Activated naive CD4-positive, alpha-beta T cell (primary cell): ENCODE measurements around the gene MARK4.
"Not testable (repeated sequence)": the region's sequence is repeated elsewhere in the genome, so short reads cannot be mapped to it uniquely, and the experiment has no call there.

Experiments used
- DNase-seq, 4 experiments: peaks; one replicate each; lab custom pipeline; 2025; lab: John Stamatoyannopoulos, UW

Gene MARK4

GRCh38 chr19:45244133-45244794 lies 6.8 kb upstream of the MARK4 start:
- no peak for DNase-seq

- DNase-seq, result no peak
These were observed 5.7 kb upstream of the MARK4 start, which contains the start of gene EXOC3L2 for GRCh38 chr19:45245334-45245787. Gene EXOC3L2 (minus strand): TSS chr19:45245407. CDS start chr19:45239045, 6,362 bp downstream.

- no peak for DNase-seq
These were observed 5.2 kb upstream of the MARK4 start for GRCh38 chr19:45245826-45246225.

GRCh38 chr19:45247136-45247535 lies 3.9 kb upstream of the MARK4 start:
- DNase-seq, result no peak

GRCh38 chr19:45249261-45250033 lies 1.6 kb upstream of the MARK4 start:
- no peak for DNase-seq

- no peak for DNase-seq
These were observed 747 bp upstream of the MARK4 start for GRCh38 chr19:45250216-45250831.

GRCh38 chr19:45251452-45252354 lies 632 bp downstream of the MARK4 start:
- DNase-seq, result no peak

- DNase-seq, result no peak
These were observed 2.4 kb downstream of the MARK4 start for GRCh38 chr19:45253396-45254027.

GRCh38 chr19:45254044-45254531 lies 3.0 kb downstream of the MARK4 start:
- no peak for DNase-seq

- DNase-seq, result no peak
These were observed 4.6 kb downstream of the MARK4 start for GRCh38 chr19:45255611-45256157.

- DNase-seq, result no peak
These were observed 5.8 kb downstream of the MARK4 start for GRCh38 chr19:45256836-45257235.

- no peak for DNase-seq
These were observed 7.8 kb downstream of the MARK4 start for GRCh38 chr19:45258862-45259261.

GRCh38 chr19:45262570-45262969 lies 11.5 kb downstream of the MARK4 start:
- DNase-seq, result no peak

GRCh38 chr19:45263013-45263412 lies 11.9 kb downstream of the MARK4 start:
- no peak for DNase-seq

- DNase-seq, result no peak
These were observed 13.8 kb downstream of the MARK4 start for GRCh38 chr19:45264781-45265317.

GRCh38 chr19:45265375-45265774 lies 14.3 kb downstream of the MARK4 start:
- DNase-seq, result no peak

- DNase-seq, result no peak
These were observed 16.2 kb downstream of the MARK4 start for GRCh38 chr19:45267296-45267695.

- not testable (repeated sequence) for DNase-seq
These were observed 18.9 kb downstream of the MARK4 start for GRCh38 chr19:45269939-45270338.

GRCh38 chr19:45271098-45271734 lies 20.1 kb downstream of the MARK4 start:
- no peak for DNase-seq

GRCh38 chr19:45271735-45272108 lies 20.7 kb downstream of the MARK4 start:
- no peak for DNase-seq
